Kidney (tissue), 14 donors: ENCODE results near the gene ECSCR. TPM values are rescaled to one million over a fixed set of nuclear protein-coding genes. Genes with fewer than 3 reads are reported as not detected.
A peak's percentile ranks its signal among the peaks of the same experiment; 100 is the strongest.

ENCODE experiments used
- DNase-seq, 5 donors: peaks; one replicate each; pipeline ENCODE4 v3.0.0-alpha.2; 2013 to 2020
- FAIRE-seq: peaks from 2 replicates; lab custom pipeline; 2012; peaks lifted over from hg19 to GRCh38; lab: Jason Lieb, UNC
- H3K27ac ChIP-seq, 2 donors: one replicate each; pipeline ENCODE4 v1.7.0; 2013; ENCODE audit warnings: low read depth in 2 of 2, low read length in 2 of 2, inconsistent platforms in 1 of 2
- H3K27me3 ChIP-seq: one replicate; pipeline ENCODE4 v1.7.1; 2013; ENCODE audit warnings: low read length, inconsistent platforms; ENCODE audit not compliant: control insufficient read depth, insufficient read depth
- H3K36me3 ChIP-seq, 3 donors: one replicate each; pipeline versions ENCODE4 v1.7.0 to v1.7.1; 2013; ENCODE audit warnings: low read length in 3 of 3, control low read depth in 1 of 3, inconsistent platforms in 1 of 3; ENCODE audit not compliant: insufficient read depth in 3 of 3, control insufficient read depth in 2 of 3
- H3K4me1 ChIP-seq, 3 donors: one replicate each; pipeline versions ENCODE4 v1.7.0 to v1.7.1; 2013; ENCODE audit warnings: low read length in 3 of 3, inconsistent platforms in 1 of 3, low read depth in 1 of 3; ENCODE audit not compliant: control insufficient read depth in 2 of 3, insufficient read depth in 2 of 3
- H3K4me3 ChIP-seq, 3 donors: one replicate each; pipeline versions ENCODE4 v1.7.0 to v1.8.1; 2013; ENCODE audit warnings: low read length in 3 of 3, control low read depth in 1 of 3, inconsistent platforms in 1 of 3
- H3K9ac ChIP-seq, 3 donors: one replicate each; pipeline versions ENCODE4 v1.7.0 to v1.7.1; 2013; ENCODE audit warnings: low read length in 3 of 3, control low read depth in 1 of 3, inconsistent platforms in 1 of 3
- H3K9me3 ChIP-seq, 3 donors: one replicate each; pipeline versions ENCODE4 v1.7.0 to v1.7.1; 2013; ENCODE audit warnings: low read length in 3 of 3, control low read depth in 1 of 3, inconsistent platforms in 1 of 3; ENCODE audit not compliant: control insufficient read depth in 2 of 3, insufficient read depth in 1 of 3
- CTCF ChIP-seq: IDR thresholded peaks from 3 replicates; pipeline ENCODE4 v1.5.1; 2012; ENCODE audit warnings: mild to moderate bottlenecking, moderate library complexity, borderline replicate concordance; ENCODE audit not compliant: insufficient read depth; ENCODE audit errors: extremely low read depth
- intact Hi-C: fragments of 100-400 bp; cut with DNase I; formaldehyde crosslinking; loops from one replicate; pipeline ENCODE4 v1.11.1; 2022
- polyA plus RNA-seq: library from polyadenylated mRNA; stranded (reverse); fragments of 350-450 nt; fragmentation: Illumina TruSeq; extraction: RNeasy Lipid Tissue Mini Kit (QIAGEN cat#74804); gene quantifications from one replicate; pipeline ENCODE4 v1.2.3, GENCODE V29; 2014; ENCODE audit warnings: low read depth, low replicate concordance; ENCODE audit not compliant: insufficient read depth
- total RNA-seq: library from RNA; stranded (reverse); fragmentation: NEBNext Ultra II Directional; extraction: Animal tissue kit (Norgen Biotek cat#: 25700); gene quantifications from one replicate; pipeline ENCODE4 v1.2.1, GENCODE V29; 2021
- donor health status: control.
- donor health status: control.
- donor health status: control.
- donor health status: control.
- donor health status: control.
- donor health status: DM: yes; HTN: yes; CAD: no.
- donor health status: Normal renal cell carcinoma (clear cell type).

Gene ECSCR
- total and polyA plus RNA-seq, 2 donors from 2014 or later, result 31.9 to 34.9 TPM

- no peaks in the 10 kb centered on the region for H3K4me1 ChIP-seq
- FAIRE-seq (no peak), DNase-seq (no peak)
- H3K27me3 ChIP-seq, result no peaks in the 10 kb centered on the region
- H3K9me3 ChIP-seq, result no peaks in the 10 kb centered on the region
- H3K4me3 ChIP-seq, result no peak overlapping the region
- H3K36me3 ChIP-seq, result no peaks in the 10 kb centered on the region
- H3K9ac ChIP-seq, result no peak overlapping the region
- H3K27ac ChIP-seq, result no peak overlapping the region
- TF ChIP-seq CTCF, result no peak
- intact Hi-C loops, result no loop called here
These were observed 5.9 kb upstream of the ECSCR start for GRCh38 chr5:139468421-139468931.

- intact Hi-C loops, result no loop called here
- H3K9me3 ChIP-seq, result no peaks in the 10 kb centered on the region
- H3K4me3 ChIP-seq, result peak overlapping the region in 2 of 3 donors; percentile 34 to 38
- H3K36me3 ChIP-seq, result no peaks in the 10 kb centered on the region
- TF ChIP-seq CTCF, result no peak
- FAIRE-seq (no peak), DNase-seq (no peak)
- H3K4me1 ChIP-seq, result no peaks in the 10 kb centered on the region
- peak overlapping the region in 1 of 3 donors; percentile 12 for H3K9ac ChIP-seq
- H3K27ac ChIP-seq, result peak overlapping the region in 1 of 2 donors; percentile 59
- no peaks in the 10 kb centered on the region for H3K27me3 ChIP-seq
These were observed 845 bp downstream of the ECSCR start for GRCh38 chr5:139461698-139462097.

- Histone ChIP-seq H3K36me3 (no peaks in the 10 kb centered on the region), H3K4me1 (no peaks in the 10 kb centered on the region), H3K9ac (peak overlapping the region in 1 of 3 donors; percentile 12), H3K4me3 (peak overlapping the region in 2 of 3 donors; percentile 34 to 38), H3K27ac (no peak overlapping the region), H3K27me3 (no peaks in the 10 kb centered on the region), H3K9me3 (no peaks in the 10 kb centered on the region)
- no peak for FAIRE-seq
- intact Hi-C loops, result no loop called here
- DNase-seq, result no peak
- TF ChIP-seq CTCF, result no peak
These were observed 1.4 kb downstream of the ECSCR start for GRCh38 chr5:139461176-139461575.

GRCh38 chr5:139460455-139460854 is 2.1 kb downstream of the ECSCR start:
- no peaks in the 10 kb centered on the region for H3K9me3 ChIP-seq
- no peak overlapping the region for H3K9ac ChIP-seq
- intact Hi-C loops, result no loop called here
- H3K27ac ChIP-seq, result no peak overlapping the region
- H3K36me3 ChIP-seq, result no peaks in the 10 kb centered on the region
- no peak overlapping the region for H3K4me3 ChIP-seq
- H3K4me1 ChIP-seq, result no peaks in the 10 kb centered on the region
- TF ChIP-seq CTCF, result no peak
- H3K27me3 ChIP-seq, result no peaks in the 10 kb centered on the region
- DNase-seq (no peak), FAIRE-seq (no peak)
